Mesangial cell (primary cell): Measurements from ENCODE around the gene MRPS9. TPM values are rescaled to one million over a fixed set of nuclear protein-coding genes. Genes with fewer than 3 reads are reported as not detected.

Experiments
- total RNA-seq: library from RNA; depleted of rRNA; stranded (reverse); fragments of >200 nt; gene quantifications from 2 replicates; pipeline ENCODE4 v1.2.3, GENCODE V29; 2015

MRPS9 gene
- 16.7 and 21.3 TPM in 2 replicates for total RNA-seq

GRCh38 chr2:105037572-105038382 lies at the start of gene MRPS9:
TSS of gene MRPS9 (plus strand) at chr2:105038069. CDS start at chr2:105038093, 24 bp downstream.

Other genes starting within 250 kb of the MRPS9 start
- 0.98 and 11.3 TPM in 2 replicates for gene POU3F3, start 184.0 kb upstream of the MRPS9 start, total RNA-seq
- 0.16 and 0.25 TPM in 2 replicates for gene GPR45, start 203.7 kb downstream of the MRPS9 start, total RNA-seq